GOT3 (cell line): Measurements from ENCODE around the gene TUBGCP3.

Source experiments
- DNase-seq: peaks from one replicate; lab custom pipeline; 2025; ENCODE audit warnings: mixed read lengths; lab: John Stamatoyannopoulos, UW

Gene TUBGCP3

GRCh38 chr13:112479389-112479788 is 108.6 kb downstream of the TUBGCP3 start:
- no peak for DNase-seq

DNA sequence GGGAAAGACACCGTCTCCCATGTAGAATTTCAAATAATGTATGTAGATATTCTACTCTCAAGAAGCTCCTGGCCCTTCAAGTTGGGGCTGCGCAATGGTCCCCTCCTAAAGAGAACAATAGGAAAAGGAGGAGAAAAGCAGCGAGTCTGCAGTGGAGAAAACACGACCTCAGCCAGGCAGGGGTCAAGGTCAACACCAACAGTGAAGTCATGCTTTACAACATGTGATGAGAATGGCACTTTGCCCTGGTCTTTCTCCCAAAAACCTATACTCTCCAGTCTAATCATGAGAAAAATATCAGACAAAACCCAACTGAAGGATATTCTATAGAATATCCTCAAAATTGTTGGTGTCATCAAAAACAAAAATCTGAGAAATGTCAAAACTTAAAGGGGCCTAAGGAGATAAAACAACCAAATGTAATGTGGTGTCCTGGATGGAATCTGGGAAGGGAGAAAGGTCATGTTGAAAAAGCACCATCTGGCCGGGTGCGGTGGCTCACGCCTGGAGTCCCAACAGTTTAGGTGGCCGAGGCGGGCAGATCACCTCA is 110.8 kb downstream of the TUBGCP3 start:
- no peak for DNase-seq

DNA sequence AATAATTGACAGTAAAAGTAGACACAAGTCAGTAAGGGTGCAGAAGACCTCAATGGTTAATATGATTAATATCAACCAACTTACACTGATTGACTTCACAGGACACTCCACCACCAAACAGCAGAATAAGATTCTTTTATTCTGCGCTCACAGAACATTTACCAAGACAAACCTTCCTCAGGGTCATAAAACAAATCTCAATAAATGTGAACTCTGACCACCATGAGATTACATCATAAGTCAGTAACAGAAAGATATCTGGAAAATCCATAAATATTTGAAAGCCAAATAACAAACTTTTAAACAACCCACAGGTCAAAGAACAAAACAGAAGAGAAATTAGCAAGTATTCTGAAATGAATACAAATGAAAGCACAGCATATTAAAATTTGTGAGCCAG is 112.1 kb downstream of the TUBGCP3 start:
- no peak for DNase-seq

- DNase-seq: no peak
These were observed 113.1 kb downstream of the TUBGCP3 start for GRCh38 chr13:112474869-112475268.

GRCh38 chr13:112473818-112474217 is 114.1 kb downstream of the TUBGCP3 start:
- DNase-seq: no peak

DNA sequence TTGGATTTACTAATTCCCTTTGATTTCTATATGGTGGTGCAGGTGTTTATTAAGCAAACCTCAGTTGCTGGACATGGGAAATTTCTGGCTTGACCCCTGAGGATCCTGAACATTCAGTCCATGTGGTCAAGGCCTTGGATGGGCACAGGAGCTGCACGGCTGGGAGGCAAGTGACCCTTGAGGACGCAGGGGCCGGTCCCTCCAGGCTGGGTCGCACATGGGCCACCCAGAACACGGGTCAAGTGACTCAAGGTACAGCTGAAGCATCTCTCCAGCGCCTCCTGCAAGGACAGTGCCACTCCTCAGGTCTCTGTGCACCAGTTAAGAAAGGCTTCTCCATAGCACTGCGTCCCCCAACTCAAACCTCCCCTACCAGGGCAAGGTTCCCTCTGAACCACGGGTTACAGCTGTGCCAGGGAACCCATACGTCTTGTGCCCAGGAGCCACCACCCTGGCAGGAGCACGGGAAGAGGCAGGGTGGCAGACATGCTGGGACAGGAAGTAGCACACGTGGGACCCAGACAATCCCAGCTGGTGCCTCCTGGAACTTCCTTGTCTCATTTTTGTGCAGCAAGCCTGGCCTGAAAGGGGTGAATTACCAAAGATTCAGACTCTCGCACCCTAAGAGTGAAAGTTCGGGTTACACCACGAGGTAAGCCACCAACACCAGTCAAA is 118.7 kb downstream of the TUBGCP3 start:
- no peak for DNase-seq

GRCh38 chr13:112468069-112468468 is 119.9 kb downstream of the TUBGCP3 start:
- no peak for DNase-seq

DNA sequence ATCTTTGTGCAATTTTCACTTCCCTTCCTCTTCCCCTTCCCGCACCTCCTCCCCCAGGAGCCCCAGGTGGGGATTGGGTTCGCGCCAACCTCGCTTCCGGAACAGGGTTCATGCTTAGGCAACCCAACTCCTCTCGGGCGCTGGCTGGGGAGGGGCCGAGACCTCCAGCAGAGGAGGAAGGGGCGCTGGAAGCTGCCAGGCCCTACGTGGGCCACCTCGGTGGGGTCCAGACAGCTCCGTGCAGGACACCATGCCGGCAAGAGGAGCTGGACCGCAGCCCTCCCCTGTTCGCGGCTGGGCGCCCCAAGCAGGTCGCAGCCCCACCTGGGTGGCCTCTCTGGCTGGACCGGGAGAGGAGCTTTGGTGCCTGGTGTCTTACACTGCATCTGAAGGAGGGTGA is 120.7 kb downstream of the TUBGCP3 start:
- DNase-seq: no peak

GRCh38 chr13:112466132-112467058 is 121.6 kb downstream of the TUBGCP3 start:
- DNase-seq: no peak

- DNase-seq: no peak
These were observed 122.5 kb downstream of the TUBGCP3 start for GRCh38 chr13:112465251-112466131.

- DNase-seq: no peak
These were observed 123.2 kb downstream of the TUBGCP3 start for GRCh38 chr13:112464720-112465119.

DNA sequence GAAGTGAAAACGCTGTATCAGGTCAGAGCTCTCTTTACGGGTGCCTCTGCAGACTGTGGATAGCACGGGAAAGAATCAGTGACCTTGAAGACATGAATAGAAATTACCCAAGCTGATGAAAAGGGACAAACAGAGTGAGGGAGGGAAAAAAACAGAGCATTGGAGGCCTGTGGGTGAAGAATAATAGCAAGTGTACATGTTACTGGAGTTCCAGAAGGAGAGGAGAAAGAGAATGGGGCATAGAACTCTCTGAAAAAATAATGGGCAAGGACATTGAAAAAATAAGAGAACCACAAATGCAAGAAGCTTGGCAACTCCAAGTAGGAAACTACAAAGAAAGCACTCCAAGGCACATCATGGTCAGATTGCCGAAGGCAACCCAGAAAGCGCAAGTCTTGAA is 125.5 kb downstream of the TUBGCP3 start:
- DNase-seq: no peak

DNA sequence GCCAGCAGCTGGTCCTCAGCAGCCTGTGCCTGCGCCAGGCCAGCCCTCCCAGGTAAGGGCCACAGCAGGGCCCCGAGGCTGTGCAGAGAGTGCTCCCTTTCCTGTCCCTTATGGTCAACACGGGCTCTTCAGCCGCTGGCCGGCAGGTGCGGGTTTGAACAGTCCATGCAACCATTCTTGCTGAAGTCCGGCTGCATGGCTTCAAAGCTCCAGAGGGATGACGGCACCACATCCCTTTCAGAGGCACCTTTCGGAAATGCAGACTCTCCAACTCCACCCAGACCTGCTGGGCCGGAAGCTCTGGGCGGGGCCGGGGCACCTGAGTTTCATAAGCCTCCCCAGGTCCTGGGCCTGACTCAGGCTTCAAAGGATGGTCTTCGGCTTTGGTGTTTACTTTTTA is 130.5 kb downstream of the TUBGCP3 start:
- DNase-seq: no peak

GRCh38 chr13:112457081-112457480 is 130.9 kb downstream of the TUBGCP3 start:
- DNase-seq: no peak

DNA sequence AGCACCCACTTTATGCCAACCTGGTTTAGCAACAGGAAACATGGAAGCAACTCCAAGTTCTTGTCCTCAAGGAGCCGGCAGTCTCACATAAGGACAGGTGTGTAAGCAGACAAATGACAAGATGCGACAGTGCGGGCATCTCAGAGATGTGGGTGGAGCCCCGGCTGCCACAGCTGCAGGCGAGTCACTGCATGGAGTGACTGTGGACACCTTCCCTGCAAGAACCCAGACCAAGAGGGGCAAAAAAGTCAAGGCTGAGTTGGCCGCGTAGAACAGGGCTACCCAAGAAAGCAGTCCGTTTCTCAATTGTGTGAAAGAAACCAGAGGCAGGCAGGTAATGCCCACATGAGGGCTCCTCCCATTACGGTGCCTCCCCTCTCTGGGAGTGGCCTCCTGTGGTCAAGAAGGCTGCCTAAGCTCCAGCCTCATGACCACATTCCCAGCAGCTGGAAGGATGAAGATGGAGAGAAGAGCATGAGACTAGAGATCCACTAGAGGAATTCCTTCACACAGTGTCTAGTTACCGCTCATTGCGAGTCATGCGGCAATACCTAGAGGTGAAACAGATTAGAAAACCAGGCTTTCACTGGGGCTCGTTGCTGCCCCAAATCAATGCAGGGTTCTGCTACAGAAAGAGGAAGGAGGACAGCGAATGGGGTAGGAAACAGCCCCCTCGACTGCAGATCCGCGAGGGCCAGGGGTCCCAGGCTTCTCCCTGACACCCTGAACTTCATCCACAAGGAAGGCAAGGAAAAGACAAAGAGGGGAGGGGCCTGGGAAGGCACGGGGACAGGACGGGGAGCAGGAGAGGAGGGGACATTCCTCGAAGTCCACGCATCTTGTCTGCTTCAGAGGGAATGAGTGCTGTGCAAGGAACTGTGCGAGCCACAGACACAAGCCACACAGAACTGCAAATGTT is 131.6 kb downstream of the TUBGCP3 start:
- no peak for DNase-seq

DNA sequence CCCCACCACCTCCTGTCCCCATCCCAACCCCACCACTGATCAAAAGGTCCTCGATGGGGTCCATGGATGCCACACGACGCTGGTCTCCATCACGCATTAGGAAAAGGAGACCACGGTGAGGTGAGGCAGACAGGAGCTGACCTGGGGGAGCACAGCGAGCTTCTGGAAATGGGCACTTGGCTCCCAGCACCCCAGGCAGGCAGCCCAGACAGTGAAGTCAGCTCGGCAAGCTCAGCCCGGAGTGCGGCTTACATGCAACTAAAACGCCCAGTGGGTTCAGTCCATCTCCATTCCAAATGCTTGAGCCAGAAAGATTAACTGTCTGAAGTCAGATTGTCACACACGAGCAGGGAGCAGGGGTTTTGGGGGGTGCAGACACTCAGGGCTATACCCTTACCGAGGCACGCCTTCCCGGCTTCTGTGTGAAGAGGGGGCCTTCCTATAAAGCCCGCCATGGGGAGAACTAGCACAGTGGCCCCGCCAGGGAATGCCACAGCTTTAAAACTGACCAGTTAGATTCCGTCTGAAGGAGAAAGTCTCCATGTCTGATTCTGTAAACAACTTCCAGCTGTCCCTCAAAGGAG is 132.4 kb downstream of the TUBGCP3 start:
- DNase-seq: no peak

DNA sequence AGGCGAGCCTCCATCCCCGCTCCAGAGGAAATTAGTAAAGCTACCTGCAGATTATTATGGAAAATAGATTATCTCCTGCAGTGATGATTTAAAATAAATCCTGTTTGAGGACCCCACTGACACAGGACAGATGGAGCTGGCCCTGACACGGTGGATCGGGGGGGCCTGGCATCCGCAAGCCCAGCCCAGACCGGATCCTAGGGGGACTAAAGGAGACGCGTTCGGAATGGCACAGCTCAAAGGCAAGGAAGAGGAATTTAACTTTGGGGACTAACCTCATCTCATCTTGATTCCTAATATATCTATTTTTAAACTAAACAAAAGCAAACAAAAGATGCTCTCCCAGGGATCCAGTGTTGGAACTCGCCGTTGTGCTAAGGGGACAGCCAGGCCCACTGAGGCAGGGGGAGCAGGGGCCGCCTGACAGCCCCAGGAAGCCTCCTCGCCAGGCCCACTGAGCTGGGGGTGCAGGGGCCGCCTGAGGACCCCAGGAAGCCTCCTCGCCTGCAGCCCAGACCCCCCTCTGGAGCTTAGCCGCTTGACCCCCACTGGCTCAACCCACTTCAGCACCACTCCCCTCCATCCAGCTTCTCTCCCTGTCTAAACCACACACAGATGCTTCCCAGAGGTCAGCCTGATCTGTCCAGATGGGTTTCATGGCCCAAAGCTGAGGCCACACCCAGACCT is 133.2 kb downstream of the TUBGCP3 start:
- no peak for DNase-seq

DNA sequence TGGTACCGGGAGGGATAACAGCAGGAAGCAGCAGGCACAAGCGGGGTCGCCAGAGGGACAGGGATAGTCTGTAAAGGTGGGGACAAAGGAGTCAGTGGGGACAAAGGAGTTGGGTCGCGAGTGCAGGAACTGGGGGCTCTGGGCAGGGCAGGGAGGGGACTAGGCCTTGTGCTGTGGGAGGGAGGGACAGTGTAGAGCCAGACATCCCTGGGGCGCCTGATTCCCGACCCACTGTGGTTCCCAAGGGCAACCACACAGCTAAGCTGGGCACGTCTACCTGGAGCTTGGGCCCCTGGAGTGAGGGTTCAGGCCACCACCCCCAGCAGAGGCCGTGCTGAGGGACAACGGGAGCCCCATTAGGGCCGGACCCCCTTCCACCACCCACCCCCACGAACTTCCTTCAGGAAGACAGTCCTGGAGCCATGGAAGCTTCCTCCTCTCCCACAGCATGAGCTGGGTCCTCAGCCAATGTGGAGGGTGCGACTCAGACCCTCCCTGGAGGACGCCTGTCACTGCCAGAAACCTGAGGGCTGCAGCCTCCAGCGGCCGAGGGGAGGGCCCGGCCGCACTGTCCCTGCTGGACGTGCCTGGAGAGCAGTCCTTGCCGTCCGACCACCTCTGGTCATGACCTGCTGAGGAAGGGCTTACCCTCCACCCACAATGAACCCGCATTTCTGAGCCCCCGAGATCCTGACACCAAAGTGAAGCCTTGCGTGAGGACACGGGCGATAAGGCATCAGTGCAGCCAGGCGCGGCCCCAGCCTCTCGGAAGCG is 133.9 kb downstream of the TUBGCP3 start:
- no peak for DNase-seq

GRCh38 chr13:112453207-112453829 is 134.6 kb downstream of the TUBGCP3 start:
- DNase-seq: no peak
